Occipital lobe (tissue), 2 donors: Measurements from ENCODE around the gene GAK. TPM values are rescaled to one million over a fixed set of nuclear protein-coding genes. Genes with fewer than 3 reads are reported as not detected.

Experiments
- DNase-seq: peaks from one replicate; lab custom pipeline; 2025; lab: John Stamatoyannopoulos, UW
- total RNA-seq: library from RNA; depleted of rRNA; stranded (reverse); fragments of >200 nt; gene quantifications from one replicate; pipeline ENCODE4 v1.2.3, GENCODE V29; 2014

The GAK gene
- total RNA-seq, 1 donor from 2014 or later: 45.2 TPM

DNA sequence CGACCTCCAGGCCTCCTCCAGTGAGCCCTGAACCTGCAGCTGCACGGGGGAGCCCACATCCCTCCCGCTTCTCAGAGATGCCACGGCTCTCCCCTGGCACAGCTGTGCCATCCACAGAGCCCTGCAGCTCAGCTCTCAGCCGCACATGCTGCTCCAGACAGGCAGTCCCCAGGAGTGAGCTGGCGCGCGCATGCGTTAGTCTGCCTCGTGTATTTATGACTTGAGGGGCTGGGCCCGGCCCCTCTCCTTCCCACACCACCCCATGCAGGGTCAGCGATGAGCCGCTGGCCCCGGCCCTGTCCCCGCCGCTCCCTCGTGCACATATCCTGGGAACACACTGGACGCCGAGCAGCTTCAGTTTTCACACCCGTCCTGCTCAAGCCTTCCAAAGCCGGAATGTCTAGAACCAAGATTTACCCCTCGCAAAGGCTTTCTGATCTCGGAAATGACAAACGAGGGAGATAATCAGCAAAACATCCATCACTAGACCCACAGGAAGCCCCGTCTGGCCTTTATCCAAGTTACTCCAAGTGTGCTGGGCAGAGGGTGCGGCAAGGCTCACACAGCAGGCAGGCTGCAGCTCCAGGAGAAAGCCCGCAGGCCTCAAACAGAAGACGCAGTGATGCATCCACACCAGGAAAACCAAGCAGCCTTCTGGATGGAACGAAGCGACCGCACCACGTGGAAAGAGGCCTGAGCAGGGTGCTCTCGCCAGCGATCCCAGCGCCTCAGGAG, 24.3 kb downstream of the GAK start:
- DNase-seq: no peak

DNA sequence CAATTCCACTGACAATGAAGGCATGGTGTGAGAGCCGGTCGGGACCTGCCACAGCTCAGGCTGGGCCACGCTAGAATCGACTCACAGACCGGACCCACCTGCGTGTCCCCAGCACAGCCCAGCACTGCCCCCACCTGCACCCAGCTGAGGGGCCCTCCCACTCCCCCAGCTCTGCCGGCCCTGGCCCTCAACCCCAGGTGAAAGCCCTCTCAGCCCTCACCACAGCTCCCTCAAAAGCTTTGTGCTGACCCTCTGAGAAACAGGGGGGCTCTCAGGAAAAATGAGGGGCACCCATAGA, 25.1 kb downstream of the GAK start:
- no peak for DNase-seq

DNA sequence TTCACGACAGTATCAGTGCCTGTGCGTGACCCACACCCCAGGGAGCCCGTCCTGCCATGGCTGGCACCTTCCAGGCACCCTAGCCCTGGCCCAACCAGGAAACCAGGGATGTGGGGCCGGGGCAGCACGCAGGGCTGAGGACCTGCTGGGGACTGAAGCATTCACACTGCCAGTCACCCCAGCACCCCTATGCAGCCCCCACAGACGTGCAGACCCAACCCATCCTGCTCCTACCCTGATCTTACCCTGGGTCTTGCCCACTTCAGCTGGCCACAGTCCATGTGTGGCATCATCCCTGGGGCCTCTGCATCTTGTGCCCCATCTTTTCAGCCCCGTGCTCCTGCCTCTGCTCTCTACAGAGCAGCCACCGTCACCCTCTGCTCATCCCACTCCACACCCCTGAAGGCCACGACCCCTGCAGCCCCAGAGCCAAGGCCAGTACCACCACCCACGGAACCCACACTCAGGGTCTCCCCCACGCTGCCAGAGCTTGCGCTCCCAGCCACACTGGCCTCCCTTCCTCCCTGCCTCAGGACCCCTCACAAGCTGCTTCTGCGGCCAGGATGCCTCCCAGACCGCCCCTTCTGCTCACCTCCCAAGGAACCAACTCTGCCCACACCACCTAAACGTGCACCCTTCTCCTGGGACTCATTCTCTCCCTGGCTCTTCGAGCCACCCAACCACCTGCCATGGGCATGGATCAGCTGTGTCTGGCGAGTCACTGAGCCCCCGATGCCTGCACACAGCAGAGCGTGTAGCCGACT, 25.6 kb downstream of the GAK start:
- DNase-seq: no peak

DNA sequence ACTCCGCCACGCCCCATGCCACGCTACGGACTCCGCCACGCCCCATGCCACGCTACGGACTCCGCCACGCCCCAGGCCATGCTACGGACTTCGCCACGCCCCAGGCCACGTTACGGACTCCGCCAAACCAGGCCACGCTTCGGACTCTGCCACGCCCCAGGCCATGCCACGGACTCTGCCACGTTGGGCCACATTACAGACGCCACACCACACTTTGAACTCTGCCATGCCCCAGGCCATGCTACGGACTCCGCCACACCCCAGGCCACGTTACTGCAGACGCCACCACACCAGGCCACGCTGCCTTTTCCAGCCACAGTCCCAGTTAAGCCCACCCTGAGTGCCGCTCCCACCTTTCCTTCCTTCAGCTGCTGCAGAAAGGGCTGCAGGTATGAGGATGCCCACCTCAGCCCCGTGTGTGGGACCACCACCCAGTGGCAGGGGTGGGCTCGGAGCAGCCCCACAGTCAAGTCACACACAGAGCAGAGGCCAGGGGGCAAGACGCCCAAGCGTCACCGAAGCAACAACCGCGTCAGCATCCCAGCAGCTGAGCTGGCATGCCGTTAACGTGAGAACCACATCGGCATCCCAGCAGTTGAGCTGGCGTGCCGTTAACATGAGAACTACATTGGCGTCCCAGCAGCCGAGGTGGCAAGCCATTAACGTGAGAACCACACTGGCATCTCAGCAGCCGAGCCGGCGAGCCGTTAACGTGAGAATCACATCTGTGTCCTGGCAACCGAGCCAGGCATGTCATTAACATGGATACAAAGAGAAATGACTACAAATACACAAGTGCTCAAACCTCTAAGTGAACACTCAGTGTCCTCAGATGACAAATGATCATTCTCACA, 26.4 kb downstream of the GAK start:
- no peak for DNase-seq

DNA sequence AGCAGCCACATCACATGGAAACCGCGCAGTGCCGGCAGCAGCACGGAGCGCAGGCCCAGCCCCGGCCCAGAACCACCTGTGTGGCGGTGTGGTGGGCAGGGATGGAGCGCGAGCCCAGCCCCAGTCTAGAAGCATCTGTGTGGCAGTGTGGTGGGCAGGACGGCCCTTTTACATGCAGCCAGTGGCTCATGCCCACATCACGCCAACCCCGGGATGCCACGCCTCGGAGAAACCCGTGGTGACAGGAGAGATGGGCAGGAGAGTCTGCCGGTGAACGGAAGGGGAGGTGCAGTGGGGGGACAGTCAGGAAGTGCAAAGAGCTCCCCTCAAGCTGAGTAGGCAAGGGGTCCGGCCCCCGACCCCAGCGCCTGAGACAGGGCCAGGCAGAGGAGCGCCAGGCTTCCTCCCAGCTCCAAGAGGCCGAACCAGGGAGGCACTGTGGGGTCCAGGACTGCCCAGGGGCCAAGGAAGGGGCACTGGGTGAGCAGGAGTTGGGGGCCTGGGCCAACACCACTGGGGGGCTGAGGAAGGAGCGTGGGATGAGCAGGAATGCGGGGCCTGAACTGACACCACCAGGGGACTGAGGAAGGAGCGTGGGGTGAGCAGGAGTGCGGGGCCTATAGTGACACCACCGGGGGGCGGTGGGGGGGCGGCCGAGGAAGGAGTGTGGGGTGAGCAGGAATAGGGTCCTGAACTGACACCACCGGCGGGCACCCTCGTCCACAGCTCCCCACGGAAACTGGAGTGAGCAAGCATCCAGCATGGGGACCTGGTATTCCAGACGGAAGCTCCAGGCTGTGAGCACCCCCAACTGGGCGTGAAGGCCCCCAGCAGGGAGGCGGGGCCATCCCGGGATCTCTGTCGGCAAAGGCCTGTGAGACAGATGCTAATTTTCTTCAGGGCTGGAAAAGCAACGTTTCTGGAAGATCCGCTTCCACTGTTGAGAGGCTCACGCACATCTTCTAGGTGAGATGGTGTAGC, 28.8 kb downstream of the GAK start:
- no peak for DNase-seq

DNA sequence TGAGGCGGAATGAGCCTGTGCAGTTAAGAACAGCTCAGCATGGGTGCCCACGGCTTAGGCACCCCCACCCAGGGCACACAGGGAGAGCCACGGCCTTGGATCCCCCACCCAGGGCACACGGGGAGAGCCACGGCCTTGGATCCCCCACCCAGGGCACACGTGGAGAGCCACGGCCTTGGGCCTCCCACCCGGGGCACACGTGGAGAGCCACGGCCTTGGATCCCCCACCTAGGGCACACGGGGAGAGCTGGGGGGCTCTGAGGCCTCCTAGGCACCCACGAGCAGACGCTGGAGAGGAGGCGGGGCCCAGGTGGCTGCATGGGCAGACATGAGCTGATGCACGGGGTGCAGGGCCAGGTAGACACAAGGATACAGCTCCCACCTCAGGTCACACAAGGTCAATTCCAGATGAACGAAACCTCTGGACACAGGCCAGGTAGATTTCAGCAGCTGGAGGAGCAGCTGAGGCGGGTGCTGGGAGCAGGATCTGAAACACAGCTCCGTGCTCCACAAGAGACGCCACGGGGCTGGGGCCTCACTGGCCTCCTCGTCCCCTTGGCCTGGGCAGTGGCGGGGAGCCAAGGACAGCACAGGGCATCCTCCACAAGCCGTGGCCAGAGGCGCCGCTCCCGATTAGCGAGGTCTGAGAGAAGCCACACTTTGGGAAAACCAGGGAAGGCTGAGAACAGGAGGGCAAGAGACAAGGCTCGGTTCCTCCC, 30.8 kb downstream of the GAK start:
- DNase-seq: no peak

DNA sequence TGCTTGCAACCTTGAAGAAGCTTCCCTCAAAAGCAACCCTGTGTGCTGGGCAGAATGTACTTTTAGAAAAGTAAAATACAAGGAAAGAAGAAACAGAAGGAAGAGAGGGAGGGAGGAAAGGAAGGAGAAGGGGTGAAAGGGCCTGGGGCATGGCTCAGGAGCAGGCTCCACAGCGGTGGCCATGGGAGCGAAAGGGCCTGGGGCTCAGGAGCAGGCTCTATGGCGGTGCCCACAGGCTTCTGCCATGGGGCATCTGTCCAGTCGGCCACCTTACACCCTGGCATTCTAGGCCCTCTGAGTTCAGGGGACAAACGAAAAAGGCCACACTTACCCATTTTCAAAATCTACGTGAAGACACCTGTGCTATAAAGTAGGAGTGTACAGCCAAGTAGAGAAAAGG, 31.4 kb downstream of the GAK start:
- no peak for DNase-seq

DNA sequence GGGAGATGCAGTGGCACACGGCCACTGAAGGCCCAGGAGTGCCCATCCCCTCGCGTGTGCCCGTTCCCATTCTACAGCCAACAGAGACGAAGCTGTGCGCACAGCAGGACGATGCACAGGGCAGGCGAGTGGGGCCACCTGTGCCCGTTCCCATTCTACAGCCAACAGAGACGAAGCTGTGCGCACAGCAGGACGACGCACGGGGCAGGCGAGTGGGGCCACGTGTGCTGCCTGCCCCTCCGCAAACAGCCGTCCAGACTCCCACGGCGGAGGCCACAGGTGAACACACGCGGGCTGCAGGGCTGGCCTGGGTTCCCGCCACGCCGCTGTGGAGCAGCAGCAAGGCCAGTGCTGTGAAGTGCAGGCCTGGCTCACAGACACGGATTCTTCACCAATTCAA, 32.0 kb downstream of the GAK start:
- no peak for DNase-seq

DNA sequence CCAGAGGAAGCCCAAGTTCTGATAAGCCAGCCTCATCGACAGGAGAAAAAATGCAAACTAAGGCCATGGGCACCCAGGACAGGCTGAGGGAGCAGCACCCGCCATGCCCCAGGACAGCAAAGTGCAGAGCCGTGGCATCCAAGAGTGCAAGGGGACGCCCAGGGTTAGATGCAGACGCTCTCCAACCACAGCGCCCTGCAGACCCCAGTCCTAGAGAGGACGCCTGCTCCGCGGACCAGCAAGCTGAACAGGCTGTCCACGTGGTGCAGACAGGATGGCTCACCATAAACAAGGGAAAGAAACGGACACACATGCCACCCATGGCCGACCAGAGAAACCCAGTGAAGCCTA, 32.6 kb downstream of the GAK start:
- no peak for DNase-seq

DNA sequence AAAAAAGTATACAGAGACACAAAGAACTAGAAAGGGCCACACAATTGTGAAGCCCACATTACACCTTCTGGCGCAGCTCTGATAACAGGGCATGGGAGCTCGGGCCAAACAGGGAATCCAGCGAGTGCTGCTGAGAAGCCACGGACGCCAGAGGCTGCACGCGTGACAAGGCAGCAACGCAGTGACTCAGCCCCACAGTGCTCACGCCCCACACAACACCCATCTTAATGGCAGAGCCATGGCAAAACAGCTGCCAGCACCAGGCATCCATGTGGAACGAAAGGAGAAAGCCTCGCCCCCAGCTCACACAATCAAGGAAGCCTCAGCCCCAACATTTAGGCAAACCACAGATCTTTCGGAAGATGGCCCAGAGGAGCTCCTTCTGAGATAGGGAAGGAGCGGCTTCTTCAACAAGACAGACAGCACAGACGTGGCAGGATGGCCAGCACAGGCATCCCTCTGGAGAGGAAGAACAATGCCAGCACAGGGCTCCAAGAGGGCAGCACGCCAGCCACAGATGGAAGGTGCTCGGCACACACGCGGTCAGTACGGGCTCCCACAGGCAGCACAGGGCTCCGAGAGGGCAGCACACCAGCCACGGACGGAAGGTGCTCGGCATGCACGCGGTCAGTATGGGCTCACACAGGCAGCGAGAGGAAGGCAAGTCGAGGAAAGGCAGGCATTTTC, 33.1 kb downstream of the GAK start:
- no peak for DNase-seq

DNA sequence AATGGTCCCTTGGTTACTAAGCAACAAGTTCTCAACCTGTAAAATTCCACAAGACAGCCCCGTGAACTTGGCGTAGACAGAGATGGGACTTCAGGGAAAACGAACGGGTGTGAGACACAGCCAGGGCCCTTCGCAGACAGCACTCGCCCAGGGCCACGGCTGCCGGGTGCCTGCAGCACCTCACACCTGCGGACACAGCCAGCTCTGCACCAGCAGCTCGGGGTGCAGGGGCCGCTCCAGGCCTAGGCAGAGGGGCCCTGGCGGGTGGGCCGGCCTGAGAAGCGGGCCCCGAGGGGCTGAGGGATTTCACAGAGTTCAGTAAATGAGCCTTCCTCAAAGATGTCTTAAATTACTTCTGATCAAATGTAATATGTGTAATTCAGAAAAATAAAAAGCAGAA, 34.0 kb downstream of the GAK start:
- no peak for DNase-seq

DNA sequence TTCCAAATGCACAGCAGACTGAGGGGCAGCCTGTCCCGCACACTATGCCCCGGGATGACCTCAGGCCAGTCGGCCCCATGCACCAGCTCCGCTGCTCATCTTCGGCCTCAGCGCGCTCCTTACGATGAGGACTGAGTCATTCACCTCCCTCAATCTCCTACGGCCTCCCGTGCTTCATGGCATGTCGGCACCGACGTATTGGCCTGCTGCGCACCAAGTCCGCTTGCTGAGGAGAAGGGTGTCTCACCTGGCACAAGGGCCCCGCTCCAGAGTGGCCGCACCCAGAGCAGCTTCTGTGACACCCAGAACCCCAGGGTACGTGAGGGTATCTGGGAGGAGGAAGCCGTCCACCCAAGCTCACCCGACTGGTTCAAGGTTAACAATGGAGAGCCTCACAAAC, 35.5 kb downstream of the GAK start:
- DNase-seq: no peak

DNA sequence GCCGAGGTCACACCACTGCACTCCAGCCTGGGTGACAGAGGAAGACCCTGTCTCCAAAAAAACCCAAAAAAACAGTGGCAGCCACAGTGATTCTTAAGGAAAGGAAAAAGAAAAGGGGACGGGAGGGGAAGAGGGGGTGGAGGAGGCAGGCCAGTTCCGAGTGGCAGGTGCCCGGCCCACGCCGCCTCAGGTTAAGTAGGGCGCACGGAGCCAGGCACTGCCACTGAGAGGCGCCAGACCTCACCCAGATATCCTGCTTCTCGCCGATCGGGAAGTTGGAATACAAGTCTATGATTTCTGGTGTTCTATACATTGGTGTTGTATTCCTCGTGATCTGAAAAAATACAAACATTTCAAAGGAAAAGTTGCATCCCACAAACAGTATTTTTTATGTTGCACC, 35.9 kb downstream of the GAK start:
- no peak for DNase-seq

DNA sequence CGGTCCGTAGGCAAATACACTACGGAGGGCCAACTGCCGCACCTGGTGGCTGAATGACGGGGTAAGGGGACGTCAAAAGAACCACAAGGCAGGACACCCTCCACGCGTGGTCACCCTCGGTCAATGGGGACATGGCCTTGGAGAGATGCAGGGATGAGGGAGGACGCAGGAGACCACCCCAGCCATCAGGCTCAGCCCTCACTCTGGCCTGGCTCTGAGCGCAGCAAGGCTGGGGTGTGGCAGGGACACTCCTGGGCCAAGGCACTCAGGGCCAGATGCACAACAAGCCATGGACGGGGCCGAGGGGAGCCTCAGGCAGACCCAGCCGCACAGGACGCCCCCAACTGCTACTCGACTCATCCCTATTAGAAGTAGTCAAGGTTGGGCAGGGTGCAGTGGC, 36.5 kb downstream of the GAK start:
- no peak for DNase-seq

DNA sequence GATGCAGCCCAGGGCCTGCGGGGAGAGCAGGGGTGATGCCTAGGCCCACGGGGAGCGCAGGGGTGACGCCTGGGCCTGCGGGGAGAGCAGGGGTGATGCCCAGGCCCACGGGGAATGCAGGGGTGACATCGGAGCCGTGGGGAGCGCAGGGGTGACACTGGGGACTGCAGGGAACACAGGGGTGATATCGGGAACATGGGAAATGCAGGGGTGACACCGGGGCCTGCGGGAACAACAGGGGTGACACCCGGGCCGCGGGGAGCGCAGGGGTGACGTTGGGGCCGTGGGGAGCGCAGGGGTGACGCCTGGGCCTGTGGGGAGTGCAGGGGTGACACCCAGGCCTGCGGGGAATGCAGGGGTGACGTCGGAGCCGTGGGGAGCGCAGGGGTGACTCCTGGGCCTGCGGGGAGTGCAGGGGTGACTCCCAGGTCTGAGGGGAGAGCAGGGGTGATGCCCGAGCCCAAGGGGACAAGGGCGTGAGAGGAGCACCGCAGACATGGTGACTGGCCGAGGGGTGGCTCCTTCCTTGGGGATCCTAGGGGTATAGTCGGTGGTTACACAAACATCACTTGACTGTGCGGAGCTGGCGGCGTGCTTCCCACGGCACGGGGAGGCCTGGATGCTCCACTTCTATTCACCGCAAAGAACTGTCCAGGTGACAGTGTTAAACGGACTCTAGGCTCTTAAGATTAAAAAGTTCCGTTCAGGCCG, 38.0 kb downstream of the GAK start:
- DNase-seq: no peak

DNA sequence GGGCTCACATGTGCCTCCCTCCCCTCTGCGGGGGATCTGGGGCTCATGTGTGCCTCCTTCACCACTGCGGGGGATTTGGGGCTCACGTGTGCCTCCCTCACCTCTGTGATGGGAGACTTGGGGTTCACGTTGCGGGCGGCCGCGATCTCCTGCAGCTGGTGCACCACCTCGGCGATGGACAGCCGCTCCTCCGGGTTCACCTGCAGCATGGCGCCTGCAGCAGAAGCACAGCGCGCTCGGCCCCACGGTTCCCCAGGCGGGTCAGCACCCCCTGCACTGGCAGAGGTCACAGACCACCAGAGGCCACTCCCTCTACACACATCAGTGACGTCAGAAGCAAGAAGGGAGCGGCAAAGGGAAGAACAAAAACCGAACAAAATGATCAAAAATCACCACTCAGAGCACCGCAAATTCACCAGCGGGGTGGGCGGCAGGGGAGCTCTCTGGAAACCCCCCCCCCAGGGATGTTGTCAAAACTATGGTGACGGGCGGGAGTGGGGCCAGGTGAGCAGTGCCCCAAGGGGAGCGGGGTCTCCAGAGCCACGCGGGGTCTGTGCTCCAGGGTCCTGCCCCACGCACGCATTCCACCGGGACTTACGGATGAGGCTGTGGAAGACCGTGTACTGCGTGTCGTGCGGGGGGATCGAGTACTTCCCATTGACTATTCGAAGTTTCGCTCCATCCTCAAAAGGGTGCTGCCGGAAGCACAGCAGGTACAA, 38.7 kb downstream of the GAK start:
- DNase-seq: no peak

DNA sequence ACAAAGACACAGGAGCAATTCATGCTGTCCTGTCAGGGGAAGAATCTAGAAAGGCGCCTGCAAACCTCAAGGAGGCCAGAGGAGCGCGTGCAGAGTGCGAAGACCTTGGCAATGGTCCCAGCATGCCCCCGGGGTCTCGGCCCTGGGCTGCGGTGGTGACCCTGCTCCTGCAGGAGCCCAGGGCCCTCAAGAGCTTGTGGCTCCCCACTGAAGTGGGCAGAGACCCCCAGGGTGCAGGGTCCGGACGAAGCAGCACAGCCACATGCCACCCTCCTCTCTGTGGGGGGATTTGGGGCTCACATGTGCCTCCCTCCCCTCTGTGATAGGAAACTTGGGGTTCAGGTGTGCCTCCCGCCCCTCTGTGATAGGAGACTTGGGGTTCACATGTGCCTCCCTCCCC, 39.3 kb downstream of the GAK start:
- no peak for DNase-seq

DNA sequence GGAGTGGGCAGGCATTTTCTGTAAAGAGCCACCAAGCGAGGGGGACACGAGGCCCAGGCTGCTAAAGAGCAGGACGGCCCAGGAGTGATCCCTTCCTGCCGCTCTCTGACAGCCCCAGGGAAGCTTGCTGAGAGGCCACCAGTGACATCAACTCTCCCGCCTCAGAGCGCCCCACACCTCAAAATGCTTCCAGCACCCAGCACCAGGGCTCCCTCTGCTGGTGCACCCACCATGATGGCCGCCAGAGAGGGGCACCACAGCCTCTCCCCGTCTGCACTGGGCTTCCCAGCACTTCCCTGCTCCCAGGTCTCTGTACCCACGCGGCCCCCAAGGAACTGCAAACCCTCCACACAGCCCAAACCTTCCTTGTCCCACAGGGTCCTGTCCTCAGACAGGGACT, 40.4 kb downstream of the GAK start:
- DNase-seq: no peak
